SK-N-SH treated with all-trans-retinoic acid at 6 μM for 48 hours (cell line): ENCODE data around the gene TBCD.

Experiments
- TCF4 ChIP-seq: fragments of 250-450 bp; sonication (Bioruptor Pico); IDR thresholded peaks from 2 replicates; pipeline ENCODE4 v1.8.0; 2021; ENCODE audit warnings: mild to moderate bottlenecking, moderate library complexity, borderline replicate concordance
- TOX ChIP-seq: fragments of 250-450 bp; sonication (Bioruptor Pico); IDR thresholded peaks from 2 replicates; pipeline ENCODE4 v1.8.0; 2021; ENCODE audit warnings: mild to moderate bottlenecking, moderate library complexity, borderline replicate concordance

GRCh38 chr17:82942166-82943130 lies 190.6 kb downstream of the TBCD start:
- TF ChIP-seq TCF4 (CRISPR knock-in tag) (no peak), TOX (no peak)
